Measurements from ENCODE around the gene VPS36. TPM values are rescaled to one million over a fixed set of nuclear protein-coding genes. Genes with fewer than 3 reads are reported as not detected.
"Not testable (repeated sequence)": the region's sequence is repeated elsewhere in the genome, so short reads cannot be mapped to it uniquely, and the experiment has no call there.

The VPS36 gene
- total RNA-seq, 1 experiment from 2014 or later: 29.2 TPM

GRCh38 chr13:52494241-52494640, 43.8 kb upstream of the VPS36 start:
- H2BK120ac ChIP-seq (ENCODE audit: low read depth, low read length, poor library complexity, severe bottlenecking); DNase-seq; H3K27ac Mint-ChIP-seq; H3K4me1 ChIP-seq (ENCODE audit: insufficient read depth, low read length); H3K9me3 ChIP-seq (ENCODE audit: control insufficient read depth, low read depth, low read length); H4K8ac ChIP-seq (replicated peaks; ENCODE audit: insufficient read length, low read depth, low read length); H3K27me3 Mint-ChIP-seq (ENCODE audit: low read depth); H4K20me1 ChIP-seq (ENCODE audit: control insufficient read depth, insufficient read depth, insufficient read length); H2BK15ac ChIP-seq (ENCODE audit: low read depth, low read length); H4K5ac ChIP-seq (ENCODE audit: insufficient read length, low read depth, low read length); H3K4me1 Mint-ChIP-seq; H3T11ph ChIP-seq (ENCODE audit: low read length); H2BK12ac ChIP-seq (ENCODE audit: insufficient read length, low read depth, low read length); H3K14ac ChIP-seq (ENCODE audit: insufficient read depth, low read length); H3K4me2 ChIP-seq (ENCODE audit: insufficient read depth, insufficient read length, low read length); H2BK20ac ChIP-seq (ENCODE audit: low read depth, low read length, poor library complexity, severe bottlenecking); H3K9me3 Mint-ChIP-seq; H4K91ac ChIP-seq (ENCODE audit: insufficient read length, low read depth, low read length); H3K4me3 Mint-ChIP-seq; H3K4ac ChIP-seq (ENCODE audit: low read depth, low read length); H3K27ac ChIP-seq (ENCODE audit: insufficient read length, low read depth, low read length); H3K56ac ChIP-seq (ENCODE audit: insufficient read length, low read depth, low read length); H2BK5ac ChIP-seq (ENCODE audit: insufficient read length, low read length); H2AK5ac ChIP-seq (ENCODE audit: insufficient read length, low read length); H3K23me2 ChIP-seq (ENCODE audit: insufficient read length, low read depth, low read length, poor library complexity, severe bottlenecking); H3K18ac ChIP-seq (ENCODE audit: insufficient read length, low read depth, low read length); H3K79me1 ChIP-seq (ENCODE audit: insufficient read depth, low read depth, low read length, poor library complexity, severe bottlenecking); H3K36me3 Mint-ChIP-seq (ENCODE audit: insufficient read depth in 1 of 3, low read depth in 3 of 3); H3K23ac ChIP-seq (ENCODE audit: insufficient read length, low read depth, low read length); H2AFZ ChIP-seq (ENCODE audit: low read length); H3K9ac ChIP-seq (ENCODE audit: extremely low read depth, insufficient read length, low read length); H3K79me2 ChIP-seq (ENCODE audit: insufficient read depth, low read length); H3K27me3 ChIP-seq (ENCODE audit: insufficient read depth, low read length): not testable (repeated sequence)
- no CpG with 5 or more reads among the region's 5 CpGs for WGBS (ENCODE audit: extremely low coverage, insufficient read length, low lambda C conversion rate)

GRCh38 chr13:52491015-52491414, 40.6 kb upstream of the VPS36 start:
- H3K9me3 Mint-ChIP-seq; H3K27me3 Mint-ChIP-seq (ENCODE audit: low read depth); H3K36me3 Mint-ChIP-seq (ENCODE audit: insufficient read depth in 1 of 3, low read depth in 3 of 3): not testable (repeated sequence)

More at GRCh38 chr13:52491015-52491414, 40.6 kb upstream of the VPS36 start:
- not testable (repeated sequence) for H2BK20ac ChIP-seq (ENCODE audit: low read depth, low read length, poor library complexity, severe bottlenecking); H3K14ac ChIP-seq (ENCODE audit: insufficient read depth, low read length); H4K5ac ChIP-seq (ENCODE audit: insufficient read length, low read depth, low read length); H2BK12ac ChIP-seq (ENCODE audit: insufficient read length, low read depth, low read length); H2BK15ac ChIP-seq (ENCODE audit: low read depth, low read length); H2AK5ac ChIP-seq (ENCODE audit: insufficient read length, low read length); H3K4ac ChIP-seq (ENCODE audit: low read depth, low read length); H3T11ph ChIP-seq (ENCODE audit: low read length); H3K4me3 Mint-ChIP-seq; H3K27ac Mint-ChIP-seq; H3K27ac ChIP-seq (ENCODE audit: insufficient read length, low read depth, low read length); H3K79me2 ChIP-seq (ENCODE audit: insufficient read depth, low read length); H3K27me3 ChIP-seq (ENCODE audit: insufficient read depth, low read length); H3K79me1 ChIP-seq (ENCODE audit: insufficient read depth, low read depth, low read length, poor library complexity, severe bottlenecking); H3K4me2 ChIP-seq (ENCODE audit: insufficient read depth, insufficient read length, low read length); H3K9ac ChIP-seq (ENCODE audit: extremely low read depth, insufficient read length, low read length); H3K9me3 ChIP-seq (ENCODE audit: control insufficient read depth, low read depth, low read length); H3K18ac ChIP-seq (ENCODE audit: insufficient read length, low read depth, low read length); H4K91ac ChIP-seq (ENCODE audit: insufficient read length, low read depth, low read length); DNase-seq; H4K20me1 ChIP-seq (ENCODE audit: control insufficient read depth, insufficient read depth, insufficient read length); H4K8ac ChIP-seq (replicated peaks; ENCODE audit: insufficient read length, low read depth, low read length); H3K4me1 Mint-ChIP-seq; H2BK5ac ChIP-seq (ENCODE audit: insufficient read length, low read length); H3K4me1 ChIP-seq (ENCODE audit: insufficient read depth, low read length); H3K23me2 ChIP-seq (ENCODE audit: insufficient read length, low read depth, low read length, poor library complexity, severe bottlenecking); H2BK120ac ChIP-seq (ENCODE audit: low read depth, low read length, poor library complexity, severe bottlenecking); H2AFZ ChIP-seq (ENCODE audit: low read length); H3K56ac ChIP-seq (ENCODE audit: insufficient read length, low read depth, low read length); H3K23ac ChIP-seq (ENCODE audit: insufficient read length, low read depth, low read length)
- WGBS (ENCODE audit: extremely low coverage, insufficient read length, low lambda C conversion rate): no CpG with 5 or more reads among the region's 5 CpGs
